ENCODE results near the gene S100B.
A peak's percentile ranks its signal among the peaks of the same experiment; 100 is the strongest.

The S100B gene

DNA sequence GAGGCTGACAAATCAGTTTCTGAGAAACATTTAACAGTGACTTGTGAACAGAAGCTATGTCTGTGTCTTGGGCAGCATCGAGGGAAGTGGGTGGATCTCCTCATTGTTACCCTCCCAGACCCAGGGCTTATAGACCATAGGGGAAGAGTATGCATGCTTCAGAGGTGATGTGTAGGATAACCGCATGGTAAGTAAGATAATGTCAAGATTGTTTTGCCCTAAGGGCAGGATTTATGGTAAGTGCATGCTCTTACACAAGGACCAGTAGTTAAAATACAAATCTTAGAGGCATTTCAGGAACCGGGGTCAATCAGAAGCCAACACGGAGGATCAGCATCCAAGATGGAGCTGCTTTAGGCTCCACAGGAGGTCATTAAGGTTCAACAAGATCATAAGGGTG is 22.8 kb upstream of the S100B start:
- DNase-seq (ENCODE audit: low spot score) = no peak

DNA sequence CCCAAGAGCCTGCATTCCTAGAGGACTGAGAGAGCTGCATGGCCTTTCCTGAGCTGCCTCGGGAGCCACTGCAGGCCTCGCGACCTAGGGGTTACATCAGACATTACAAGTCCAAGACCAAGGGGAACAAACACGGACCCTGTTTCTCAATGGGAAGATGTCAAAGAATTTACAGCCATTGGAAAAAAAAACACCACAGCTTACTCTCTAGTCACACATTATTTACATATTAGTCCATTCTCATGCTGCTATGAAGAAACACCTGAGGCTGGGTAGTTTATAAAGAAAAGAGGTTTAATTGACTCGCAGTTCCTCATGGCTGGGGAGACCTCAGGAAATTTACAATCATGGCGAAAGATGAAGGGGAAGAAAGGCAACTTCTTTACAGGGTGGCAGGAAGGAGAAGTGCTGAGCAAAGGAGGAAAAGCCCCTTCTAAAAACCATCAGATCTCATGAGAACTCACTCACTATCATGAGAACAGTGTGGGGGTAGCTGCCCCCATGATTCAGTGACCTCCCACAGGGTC is 22.2 kb upstream of the S100B start:
- no peak for DNase-seq (ENCODE audit: low spot score)

DNA sequence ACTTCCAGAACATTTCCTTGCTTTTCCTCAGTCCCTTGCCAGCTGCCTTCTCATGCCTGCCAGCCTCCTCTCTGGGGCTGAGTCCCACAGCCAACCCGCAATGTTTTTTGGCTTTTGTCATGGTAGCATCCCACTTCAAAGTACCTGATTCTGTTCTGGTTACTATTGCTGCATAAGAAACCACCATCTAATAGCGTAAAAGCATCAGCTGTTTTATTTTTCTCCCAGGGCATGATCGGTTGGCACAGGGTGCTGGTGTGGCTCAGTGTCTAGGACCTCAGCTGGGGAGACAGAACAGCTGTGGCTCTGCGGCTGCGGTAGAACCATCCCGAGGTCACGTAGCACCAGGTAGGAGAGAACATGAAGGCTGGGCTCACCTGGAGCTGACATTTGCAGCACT is 21.7 kb upstream of the S100B start:
- DNase-seq (ENCODE audit: low spot score) = no peak

DNA sequence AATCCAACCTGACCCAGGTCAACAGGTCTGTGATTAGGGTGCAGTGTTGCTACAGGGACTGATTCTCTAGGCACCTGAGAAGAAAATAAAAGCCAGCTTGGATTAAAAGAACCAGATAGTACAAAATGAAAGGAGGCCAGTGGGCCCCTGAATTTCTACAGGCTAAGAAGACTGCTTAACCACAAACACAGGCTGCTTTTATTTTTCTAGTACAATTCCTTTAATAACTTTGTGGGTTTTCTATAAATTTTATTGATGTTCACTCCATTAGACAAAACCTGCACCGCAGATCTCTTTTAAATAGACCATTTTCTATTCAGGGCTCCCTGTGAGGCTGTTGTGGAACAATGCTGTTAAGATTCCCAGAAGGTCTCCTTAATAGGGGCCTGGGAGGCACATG is 20.9 kb upstream of the S100B start:
- DNase-seq (ENCODE audit: low spot score) = no peak

DNA sequence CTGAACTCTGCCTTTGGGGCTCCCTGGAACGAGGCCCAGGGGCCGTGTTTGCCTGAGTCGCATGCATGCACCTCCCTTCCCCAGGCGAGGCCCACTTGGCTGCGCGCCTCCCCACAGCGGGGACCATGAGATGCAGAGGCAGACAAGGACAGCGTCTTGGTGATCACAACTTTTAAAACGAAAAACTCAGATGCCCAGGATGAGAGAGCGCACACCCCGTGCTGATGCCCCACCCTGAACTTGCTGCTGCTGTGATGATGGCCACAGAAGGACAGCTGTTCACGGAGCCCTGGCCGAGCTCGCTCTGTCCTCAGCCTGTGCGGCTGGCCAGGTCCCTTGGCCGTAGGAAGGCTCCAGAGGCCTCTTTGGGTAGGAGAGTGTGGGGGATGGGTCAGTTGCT is 19.2 kb upstream of the S100B start:
- DNase-seq (ENCODE audit: low spot score) = no peak

DNA sequence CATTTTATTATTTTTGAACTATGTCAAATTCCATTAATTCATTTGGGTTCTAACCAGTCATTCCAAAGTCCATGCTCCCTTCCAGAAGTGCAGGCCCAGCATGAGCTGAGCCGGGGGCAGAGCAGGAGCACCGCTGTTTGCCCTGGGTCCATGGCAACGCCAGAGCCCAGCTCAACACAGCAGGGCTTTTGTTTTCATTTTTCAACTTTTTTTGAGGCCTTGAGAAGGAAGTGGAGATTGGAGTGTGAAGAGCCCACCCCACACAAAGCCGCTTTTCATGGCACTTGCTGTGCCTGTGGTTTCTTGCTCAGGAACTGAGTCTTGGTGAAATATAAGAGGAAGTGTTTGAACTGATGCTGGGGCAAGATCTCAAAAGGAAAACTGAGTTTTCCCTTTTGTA is 17.3 kb upstream of the S100B start:
- no peak for DNase-seq (ENCODE audit: low spot score)

DNA sequence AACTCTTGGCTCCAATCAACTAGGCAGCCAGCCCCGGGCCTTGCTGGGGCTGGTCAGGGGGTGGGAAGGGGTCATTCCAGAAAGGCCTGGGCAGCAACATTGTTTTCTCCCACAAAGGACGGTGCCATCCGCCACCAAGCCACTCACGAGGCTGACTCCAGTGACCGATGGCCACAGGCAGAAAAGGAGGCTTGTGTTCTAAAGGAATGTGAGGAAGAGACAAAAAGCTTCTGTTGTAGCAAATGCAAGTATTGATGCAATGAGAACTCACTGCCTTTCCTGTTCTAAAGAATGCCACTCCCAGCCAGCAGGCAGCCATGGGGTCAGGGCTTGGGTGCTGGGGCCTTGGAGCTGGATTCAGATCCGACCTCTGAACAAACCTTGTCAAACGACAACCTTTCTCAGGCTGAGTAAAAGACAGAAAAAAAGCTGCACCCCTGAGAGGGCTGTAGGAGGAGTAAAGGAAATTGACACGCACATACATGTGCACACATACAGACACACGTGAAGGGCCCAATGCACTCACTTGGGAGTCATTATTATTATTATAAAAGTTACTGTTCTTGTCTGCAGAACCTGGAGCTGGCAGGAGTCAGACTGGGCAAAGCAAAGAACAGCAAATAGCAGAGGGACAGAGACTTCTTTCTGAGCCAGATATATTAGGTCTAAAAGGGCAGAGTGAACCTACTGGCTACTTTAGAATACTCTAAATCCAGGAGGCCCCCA is 16.7 kb upstream of the S100B start:
- DNase-seq (ENCODE audit: low spot score) = no peak

DNA sequence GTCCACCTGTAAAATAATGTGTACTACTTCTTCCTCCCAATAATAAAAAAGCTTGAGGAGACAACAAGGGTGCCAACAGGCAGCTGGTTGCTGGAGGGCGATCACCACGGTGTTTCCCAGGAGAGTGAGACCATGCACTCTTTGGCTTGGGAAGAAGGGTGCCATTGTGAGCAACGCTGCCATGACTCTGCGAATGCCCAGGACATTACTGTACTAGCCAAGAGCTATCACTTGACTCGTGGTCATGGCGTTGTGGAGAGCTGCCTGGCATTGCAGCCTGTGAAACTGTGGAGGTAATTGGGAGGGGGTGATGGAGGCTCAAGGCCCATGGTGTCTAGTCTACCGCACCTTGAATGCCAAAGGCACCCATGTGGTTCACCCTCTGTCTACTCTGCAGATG is 16.0 kb upstream of the S100B start:
- DNase-seq (ENCODE audit: low spot score) = no peak

DNA sequence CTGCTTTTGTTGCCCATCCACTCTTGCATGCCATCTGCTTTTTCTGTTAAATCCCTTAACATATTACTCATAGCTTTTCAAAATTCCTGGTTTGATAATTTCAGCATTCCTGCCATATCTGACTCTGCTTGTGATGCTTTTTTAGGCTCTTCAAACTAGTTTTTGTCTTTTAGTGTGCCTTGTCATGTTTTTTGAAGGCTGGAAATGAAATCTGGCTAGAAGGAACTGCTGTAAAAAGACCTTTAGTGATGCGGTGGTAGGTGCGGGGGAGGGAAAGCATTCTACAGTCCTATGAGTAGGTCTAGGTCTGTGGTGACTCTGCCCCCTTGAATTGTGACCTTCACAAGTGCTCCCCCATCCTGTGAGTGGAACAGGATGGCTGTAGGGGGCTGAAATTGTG is 15.0 kb upstream of the S100B start:
- no peak for DNase-seq (ENCODE audit: low spot score)

DNA sequence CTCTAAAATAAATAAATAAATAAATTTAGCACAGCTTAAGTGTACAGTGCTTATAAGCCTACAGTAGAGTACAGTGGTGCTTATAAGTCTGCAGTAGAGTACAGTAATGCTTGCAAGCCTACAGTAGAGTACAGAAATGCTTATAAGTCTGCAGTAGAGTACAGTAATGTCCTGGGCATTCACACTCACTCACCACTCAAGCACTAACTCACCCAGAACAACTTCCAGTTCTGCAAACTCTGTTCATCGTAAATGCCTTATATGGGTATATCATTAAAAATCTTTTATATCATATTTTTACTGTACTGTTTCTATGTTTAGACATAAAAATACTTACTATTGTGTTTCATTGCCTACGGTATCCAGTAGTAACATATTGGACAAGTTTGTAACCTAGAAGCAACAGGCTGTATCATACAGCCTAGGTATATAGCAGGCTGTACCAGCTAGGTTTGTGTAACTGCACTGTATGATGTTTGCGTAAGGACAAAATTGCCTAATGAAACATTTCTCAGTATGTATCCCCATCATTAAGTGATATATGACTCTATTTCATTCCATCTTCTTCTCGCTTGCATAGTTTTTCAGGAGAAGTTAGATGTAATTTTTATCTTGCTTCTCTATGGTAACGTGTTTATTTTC is 14.0 kb upstream of the S100B start:
- DNase-seq (ENCODE audit: low spot score) = no peak

DNA sequence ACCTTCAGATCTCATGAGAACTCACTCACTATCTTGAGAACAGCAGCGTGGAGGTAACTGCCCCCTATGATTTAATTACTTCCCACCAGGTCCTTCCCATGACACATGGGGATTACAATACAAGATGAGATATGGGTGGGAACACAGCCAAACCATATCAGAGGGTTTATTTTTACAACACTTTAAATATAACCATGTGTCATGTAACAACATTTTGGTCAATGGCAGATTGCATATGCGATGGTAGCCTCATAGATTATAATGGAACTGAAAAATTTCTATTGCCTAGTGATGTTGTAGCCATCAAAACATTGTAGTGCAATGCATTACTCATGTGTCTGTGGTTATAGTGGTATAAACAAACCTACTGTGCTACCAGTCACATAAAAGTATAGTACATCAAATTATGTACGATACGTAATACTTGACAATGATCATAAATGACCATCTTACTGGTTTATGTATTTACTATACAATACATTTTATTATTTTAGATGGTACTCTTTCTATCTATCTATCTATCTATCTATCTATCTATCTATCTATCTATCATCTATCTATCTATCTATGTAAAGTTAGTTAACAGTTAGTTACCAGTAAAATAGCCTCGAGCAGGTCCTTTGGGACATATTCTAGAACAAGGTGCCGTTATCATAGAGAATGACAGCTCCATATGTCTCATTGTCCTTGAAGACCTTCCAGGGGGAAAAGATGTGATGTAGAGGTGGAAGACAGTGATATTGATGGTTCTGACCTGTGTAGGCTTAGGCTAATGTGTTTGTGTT is 12.6 kb upstream of the S100B start:
- DNase-seq (ENCODE audit: low spot score) = no peak

DNA sequence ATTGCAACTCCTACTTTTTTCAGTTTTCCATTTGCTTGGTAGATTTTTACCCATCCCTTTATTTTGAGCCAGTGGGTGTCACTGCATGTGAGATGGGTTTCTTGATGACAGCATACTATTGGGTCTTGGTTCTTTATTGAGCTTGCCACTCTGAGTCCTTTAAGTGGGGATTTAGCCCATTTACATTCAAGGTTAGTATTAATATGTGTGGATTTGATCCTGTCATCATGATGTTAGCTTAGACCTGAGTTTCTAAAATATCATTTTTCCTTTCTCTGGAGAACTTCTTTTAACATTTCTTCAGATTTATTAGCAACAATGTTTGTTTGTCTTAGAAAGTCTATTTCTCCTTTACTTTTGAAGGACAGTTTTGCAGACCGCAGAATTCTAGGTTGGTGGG is 11.8 kb upstream of the S100B start:
- no peak for DNase-seq (ENCODE audit: low spot score)

DNA sequence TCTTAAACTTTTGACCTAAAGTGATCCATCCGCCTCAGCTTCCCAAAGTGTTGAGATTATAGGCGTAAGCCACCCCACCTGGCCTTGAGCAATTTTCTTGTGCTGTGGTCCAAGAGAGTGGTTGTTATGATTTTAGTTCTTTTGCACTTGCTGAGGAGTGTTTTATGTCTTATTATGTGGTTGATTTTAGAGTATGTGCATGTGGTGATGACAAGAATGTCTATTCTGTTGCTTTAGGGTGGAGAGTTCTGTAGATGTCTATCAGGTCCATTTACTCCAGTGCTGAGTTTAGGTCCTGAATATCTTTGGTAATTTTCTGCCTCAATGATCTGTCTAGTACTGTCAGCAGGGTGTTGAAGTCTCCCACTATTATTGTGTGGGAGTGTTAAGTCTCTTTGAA is 11.2 kb upstream of the S100B start:
- no peak for DNase-seq (ENCODE audit: low spot score)

DNA sequence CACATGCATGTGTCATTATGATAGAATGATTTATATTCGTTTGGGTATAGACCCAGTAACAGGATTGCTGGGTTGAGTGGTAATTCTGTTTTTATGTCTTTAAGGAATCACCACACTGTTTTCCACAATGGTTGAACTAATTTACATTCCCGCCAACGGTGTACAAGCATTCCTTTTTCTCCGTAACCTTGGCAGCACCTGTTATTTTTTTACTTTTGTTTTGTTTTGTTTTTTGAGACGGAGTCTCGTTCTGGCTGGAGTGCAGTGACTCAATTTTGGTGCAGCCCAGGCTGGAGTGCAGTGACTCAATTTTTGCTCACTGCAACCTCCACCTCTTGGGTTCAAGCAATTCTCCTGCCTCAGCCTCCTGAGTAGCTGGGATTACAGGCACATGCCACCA is 8.5 kb upstream of the S100B start:
- DNase-seq (ENCODE audit: low spot score) = no peak

DNA sequence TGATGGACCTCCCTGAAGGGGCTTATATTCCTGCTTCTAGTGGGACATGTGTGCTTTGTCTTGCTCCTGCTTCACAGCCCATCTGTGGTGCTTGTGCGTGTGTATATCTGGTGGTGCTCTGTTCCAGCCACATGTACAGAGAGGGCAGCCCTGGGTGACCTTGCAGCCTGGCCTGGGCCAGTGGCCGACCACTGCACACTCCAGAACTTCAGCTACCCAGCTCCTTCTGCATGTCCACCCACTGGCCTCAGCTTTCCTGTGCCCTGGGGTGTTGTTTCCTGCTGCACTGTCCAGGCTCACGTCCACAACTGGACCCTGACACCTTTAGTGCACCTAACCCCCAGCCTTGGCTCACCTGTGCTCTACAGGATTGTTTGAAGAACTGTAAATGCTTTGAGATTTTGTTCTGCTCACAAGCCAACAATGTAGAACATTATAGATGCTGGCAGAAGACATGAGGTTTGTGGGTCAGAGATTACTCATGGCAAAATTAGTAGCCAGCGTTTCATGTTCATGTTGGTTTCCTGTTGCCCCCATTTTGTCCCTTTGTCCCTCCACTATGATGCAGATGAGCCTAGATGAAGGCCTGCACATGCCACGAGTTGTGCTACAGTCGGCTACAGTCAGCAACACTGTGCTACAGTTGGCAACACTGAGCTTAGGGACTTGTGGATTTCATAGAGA is 5.3 kb upstream of the S100B start:
- DNase-seq (ENCODE audit: low spot score) = no peak

DNA sequence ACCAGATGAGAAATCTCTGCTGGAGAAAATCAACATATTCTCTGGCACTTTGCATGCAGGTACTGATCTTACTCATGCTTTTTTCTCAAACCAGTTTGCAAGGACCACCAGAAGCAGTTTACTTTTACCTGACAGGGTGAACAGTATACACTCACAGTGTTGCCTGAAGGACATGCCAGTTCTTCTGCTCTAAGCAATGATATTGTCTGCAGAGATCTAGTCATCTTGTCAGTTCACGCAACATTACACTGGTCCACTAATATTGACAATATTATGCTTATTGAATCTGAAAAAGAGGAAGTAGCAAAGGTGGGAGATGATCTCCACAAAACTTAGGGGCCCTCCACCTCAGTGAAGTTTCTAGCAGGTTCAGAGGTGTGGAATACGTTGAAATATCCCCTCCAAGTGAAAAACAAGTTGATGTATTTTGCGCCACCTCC is 3.8 kb upstream of the S100B start:
- DNase-seq (ENCODE audit: low spot score) = no peak

DNA sequence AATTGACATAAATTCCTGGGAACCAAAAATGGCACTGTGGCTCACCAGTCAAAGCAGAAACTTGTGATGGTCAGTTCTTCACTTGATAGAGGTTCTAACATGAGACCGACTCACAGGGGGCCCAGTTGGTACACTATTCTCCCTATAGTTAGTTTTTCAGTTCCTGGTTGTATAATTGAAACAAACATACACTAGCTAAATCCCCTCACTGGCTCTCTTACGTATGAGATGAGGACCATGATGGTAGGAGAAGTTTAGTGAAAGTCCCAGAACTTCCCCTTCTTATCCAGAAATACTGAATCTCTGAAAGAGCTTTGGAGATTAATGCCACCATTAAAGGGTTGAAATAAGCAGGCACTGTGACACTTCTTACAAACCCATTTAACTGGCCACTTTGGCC is 2.8 kb upstream of the S100B start:
- DNase-seq (ENCODE audit: low spot score) = no peak

DNA sequence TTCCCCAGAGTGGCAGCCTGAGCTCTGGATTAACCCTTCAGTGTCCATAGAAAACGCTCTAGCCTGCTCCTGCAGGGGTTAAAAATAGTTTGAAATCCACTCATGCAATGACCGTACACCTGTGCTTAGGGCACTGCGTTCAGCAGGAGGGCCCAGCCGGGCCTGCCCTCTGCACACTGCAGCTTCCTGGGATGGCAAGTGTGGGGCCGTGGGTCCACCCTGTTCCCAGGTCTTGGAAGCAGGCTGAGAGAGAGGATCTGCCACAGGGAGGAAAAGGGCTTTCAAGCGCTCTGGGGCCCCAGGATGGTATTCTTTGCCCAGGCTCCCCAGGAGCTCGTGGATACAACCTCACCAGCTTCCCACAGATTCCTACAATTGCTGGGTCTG is 1.5 kb upstream of the S100B start:
- no peak for DNase-seq (ENCODE audit: low spot score)

DNA sequence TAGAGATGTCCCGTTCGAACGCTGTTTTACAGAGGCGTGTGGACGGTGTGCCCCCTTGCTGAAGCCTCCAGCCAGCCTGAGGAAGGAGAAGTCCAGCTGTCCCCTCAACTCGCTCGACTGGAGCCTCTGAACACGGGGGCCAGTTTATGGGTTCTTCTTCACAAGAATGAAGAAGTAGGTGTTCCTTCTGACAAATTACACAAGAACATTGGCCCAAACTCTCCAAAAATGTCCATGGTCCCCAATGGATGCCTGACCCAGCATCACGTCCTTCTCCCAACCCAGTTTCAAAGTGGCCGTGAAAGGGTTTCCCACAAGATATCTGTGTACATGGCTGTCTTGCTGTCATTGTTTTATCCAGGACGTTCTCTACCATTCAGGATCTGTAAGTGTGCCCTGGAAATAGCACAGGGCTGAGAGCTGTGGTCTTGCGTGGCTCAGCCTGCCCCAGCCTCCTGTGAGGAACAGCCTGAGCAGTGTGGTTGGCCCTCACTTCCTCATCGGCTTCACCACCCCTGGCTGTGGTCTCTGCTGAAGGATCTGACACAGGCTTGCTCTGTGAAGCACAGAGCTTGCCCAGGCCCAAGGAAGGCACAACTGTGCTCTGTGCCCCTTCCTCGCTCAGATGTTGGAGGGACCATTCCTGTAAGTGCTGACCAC is 1.0 kb upstream of the S100B start:
- no peak for DNase-seq (ENCODE audit: low spot score)

DNA sequence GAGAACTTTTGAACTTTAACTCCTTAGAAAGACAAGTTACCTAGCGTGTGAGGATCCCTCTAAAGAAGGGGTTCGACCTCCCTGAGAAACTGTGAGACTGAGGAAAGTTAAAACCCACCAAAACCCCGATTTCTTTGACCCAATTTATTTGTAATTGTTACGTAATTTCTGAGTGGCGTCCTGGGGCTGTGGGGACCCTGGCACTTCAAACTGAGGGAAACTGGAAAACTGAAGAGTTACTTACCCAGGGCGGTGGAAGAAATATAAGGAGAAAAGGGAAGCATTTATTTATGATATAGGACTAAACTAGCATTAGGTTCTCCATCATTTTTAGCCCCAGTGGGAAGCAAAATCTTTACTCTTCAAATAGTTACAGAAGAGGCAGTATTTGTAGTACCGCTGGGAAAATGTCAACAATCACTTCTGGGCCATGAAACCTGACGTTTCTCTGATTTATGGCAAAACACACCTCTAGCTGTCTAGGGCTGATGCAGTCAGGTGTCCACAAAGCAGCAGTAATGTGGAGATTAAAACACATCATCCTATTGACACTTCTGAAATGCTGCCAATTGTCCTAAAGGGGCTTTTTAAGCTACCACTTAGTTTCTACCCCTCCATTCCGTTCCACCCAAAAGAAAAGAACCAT is 430 bp downstream of the S100B start:
- DNase-seq (ENCODE audit: low spot score) = no peak

DNA sequence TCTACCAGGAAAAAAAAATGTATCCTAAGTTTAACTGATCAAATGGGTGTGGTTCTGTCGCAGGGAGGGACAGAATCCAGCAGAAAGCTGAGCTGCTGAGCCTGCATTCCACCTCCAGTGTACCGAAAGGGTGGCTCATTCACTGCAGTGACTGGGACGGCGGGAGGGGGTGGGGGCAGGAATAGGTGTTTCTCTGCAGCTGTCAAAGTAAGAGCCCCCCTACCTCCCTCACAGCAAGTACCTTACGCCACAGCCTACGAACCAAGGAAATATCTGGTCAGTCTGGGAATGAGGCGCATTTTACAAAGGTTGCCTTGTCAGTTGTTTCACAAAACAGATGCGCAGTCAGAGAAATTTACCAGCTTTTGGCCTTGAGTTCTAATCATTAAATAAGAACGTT is 1.7 kb downstream of the S100B start:
- peak; percentile 65 for DNase-seq (ENCODE audit: low spot score)
